ENCODE measurements around the gene DNAH3.

DNA sequence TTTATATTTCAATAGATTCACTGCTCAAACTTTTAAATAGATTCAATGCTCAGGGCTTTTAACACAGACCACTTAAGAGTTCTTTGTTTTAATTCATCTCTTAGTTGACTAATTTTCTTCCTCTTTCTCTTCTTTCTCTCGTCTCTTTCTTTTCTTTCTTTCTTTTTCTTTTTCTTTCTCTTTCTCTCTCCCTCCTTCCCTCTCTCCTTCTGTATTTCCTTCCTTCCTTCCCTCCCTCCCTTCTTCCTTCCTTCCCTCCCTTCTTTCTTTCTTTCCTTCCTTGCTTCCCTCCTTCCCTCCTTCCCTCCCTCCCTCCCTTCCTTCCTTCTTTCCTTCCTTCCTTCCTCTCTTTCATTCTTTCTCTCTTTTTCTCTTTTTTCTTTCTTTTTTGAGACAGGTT lies 145.6 kb downstream of the DNAH3 start:
- TF ChIP-seq, protein P1, sequence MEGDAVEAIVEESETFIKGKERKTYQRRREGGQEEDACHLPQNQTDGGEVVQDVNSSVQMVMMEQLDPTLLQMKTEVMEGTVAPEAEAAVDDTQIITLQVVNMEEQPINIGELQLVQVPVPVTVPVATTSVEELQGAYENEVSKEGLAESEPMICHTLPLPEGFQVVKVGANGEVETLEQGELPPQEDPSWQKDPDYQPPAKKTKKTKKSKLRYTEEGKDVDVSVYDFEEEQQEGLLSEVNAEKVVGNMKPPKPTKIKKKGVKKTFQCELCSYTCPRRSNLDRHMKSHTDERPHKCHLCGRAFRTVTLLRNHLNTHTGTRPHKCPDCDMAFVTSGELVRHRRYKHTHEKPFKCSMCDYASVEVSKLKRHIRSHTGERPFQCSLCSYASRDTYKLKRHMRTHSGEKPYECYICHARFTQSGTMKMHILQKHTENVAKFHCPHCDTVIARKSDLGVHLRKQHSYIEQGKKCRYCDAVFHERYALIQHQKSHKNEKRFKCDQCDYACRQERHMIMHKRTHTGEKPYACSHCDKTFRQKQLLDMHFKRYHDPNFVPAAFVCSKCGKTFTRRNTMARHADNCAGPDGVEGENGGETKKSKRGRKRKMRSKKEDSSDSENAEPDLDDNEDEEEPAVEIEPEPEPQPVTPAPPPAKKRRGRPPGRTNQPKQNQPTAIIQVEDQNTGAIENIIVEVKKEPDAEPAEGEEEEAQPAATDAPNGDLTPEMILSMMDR (IDR thresholded peaks at IDR 0.05): no peak
- TF ChIP-seq POLR2A (IDR thresholded peaks at IDR 0.05): no peak
